PC-9 (cell line): ENCODE data around the gene DIAPH2.

ENCODE experiments used
- EZH2 ChIP-seq: fragments of 200-600 bp; sonication (generic); IDR thresholded peaks from 2 replicates; pipeline ENCODE4 v1.8.0; 2017; ENCODE audit warnings: antibody characterized with exemption, low read depth
- TF ChIP-seq, protein P1 (sequence below): fragments of 200-600 bp; sonication (generic); conservative IDR thresholded peaks from 2 replicates; pipeline ENCODE4 v1.6.1; 2017; ENCODE audit warnings: mixed run types, antibody characterized with exemption, mild to moderate bottlenecking, moderate library complexity

DNA sequence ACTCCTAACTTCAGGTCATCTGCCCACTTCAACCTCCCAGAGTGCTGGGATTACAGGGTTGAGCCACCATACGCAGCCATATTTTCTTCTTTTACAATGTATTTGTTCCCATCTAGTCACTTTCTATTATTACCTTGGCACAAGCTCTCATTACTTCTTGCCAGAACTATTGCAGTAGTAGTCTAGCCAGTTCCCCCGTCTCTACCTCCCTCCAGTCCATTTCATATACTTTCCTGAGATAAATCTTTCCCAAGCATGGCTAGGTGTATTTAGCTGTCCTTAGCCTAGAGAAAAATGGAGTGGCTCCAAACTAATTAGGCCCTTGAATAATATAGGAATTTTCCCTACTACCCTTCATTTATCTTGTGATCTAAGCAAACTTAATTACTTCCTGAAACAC lies 611.3 kb downstream of the DIAPH2 start:
- TF ChIP-seq, protein P1, sequence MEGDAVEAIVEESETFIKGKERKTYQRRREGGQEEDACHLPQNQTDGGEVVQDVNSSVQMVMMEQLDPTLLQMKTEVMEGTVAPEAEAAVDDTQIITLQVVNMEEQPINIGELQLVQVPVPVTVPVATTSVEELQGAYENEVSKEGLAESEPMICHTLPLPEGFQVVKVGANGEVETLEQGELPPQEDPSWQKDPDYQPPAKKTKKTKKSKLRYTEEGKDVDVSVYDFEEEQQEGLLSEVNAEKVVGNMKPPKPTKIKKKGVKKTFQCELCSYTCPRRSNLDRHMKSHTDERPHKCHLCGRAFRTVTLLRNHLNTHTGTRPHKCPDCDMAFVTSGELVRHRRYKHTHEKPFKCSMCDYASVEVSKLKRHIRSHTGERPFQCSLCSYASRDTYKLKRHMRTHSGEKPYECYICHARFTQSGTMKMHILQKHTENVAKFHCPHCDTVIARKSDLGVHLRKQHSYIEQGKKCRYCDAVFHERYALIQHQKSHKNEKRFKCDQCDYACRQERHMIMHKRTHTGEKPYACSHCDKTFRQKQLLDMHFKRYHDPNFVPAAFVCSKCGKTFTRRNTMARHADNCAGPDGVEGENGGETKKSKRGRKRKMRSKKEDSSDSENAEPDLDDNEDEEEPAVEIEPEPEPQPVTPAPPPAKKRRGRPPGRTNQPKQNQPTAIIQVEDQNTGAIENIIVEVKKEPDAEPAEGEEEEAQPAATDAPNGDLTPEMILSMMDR = no peak
- no peak for TF ChIP-seq EZH2
